Measurements from ENCODE around the gene OR8K1.

Gene OR8K1

GRCh38 chr11:56345739-56346138 is at the start of gene OR8K1:
Gene OR8K1, plus strand, starts transcription at chr11:56346039. Its CDS starts 0 bp downstream, at chr11:56346039.
- no peak for DNase-seq (ENCODE audit: low read depth, low spot score)

GRCh38 chr11:56296898-56297297 is 48.9 kb upstream of the OR8K1 start:
- DNase-seq (ENCODE audit: low read depth, low spot score) = no peak

GRCh38 chr11:56307836-56308235 is 38.0 kb upstream of the OR8K1 start:
- DNase-seq (ENCODE audit: low read depth, low spot score) = no peak

- DNase-seq (ENCODE audit: low read depth, low spot score) = no peak
Measured at GRCh38 chr11:56314844-56315243, 31.0 kb upstream of the OR8K1 start, which contains the start of gene OR8K3. Gene OR8K3, plus strand, starts transcription at chr11:56315144. Its CDS starts 3,163 bp downstream, at chr11:56318307.

- no peak for DNase-seq (ENCODE audit: low read depth, low spot score)
Measured at GRCh38 chr11:56331861-56332491, 13.9 kb upstream of the OR8K1 start.

GRCh38 chr11:56333156-56333555 is 12.7 kb upstream of the OR8K1 start:
- no peak for DNase-seq (ENCODE audit: low read depth, low spot score)

- DNase-seq (ENCODE audit: low read depth, low spot score) = no peak
Measured at GRCh38 chr11:56340289-56340688, 5.5 kb upstream of the OR8K1 start.

- DNase-seq (ENCODE audit: low read depth, low spot score) = no peak
Measured at GRCh38 chr11:56353991-56354390, 8.2 kb downstream of the OR8K1 start, which contains the start of gene OR8J1. Gene OR8J1, plus strand, starts transcription at chr11:56354291. Its CDS starts 5,956 bp downstream, at chr11:56360247.

- DNase-seq (ENCODE audit: low read depth, low spot score) = no peak
Measured at GRCh38 chr11:56375324-56375723, 29.5 kb downstream of the OR8K1 start, which contains the start of gene OR8U1. Gene OR8U1, plus strand, starts transcription at chr11:56375624. Its CDS starts 0 bp downstream, at chr11:56375624.

- no peak for DNase-seq (ENCODE audit: low read depth, low spot score)
Measured at GRCh38 chr11:56380120-56380519, 34.3 kb downstream of the OR8K1 start.

GRCh38 chr11:56394381-56394780 is 48.5 kb downstream of the OR8K1 start:
- no peak for DNase-seq (ENCODE audit: low read depth, low spot score)

- DNase-seq (ENCODE audit: low read depth, low spot score) = no peak
Measured at GRCh38 chr11:56396047-56396446, 50.2 kb downstream of the OR8K1 start.

Measured in smooth muscle cell of the brain vasculature (primary cell).